RWPE2 (cell line): ENCODE measurements around the gene DNAJC27.

Experiments
- ATAC-seq: fragments of 200-7000 bp; cut with Tn5 transposase; 3 replicates; pipeline ENCODE4 v1.9.1; 2021; ENCODE audit warnings: low read depth
- DNase-seq: peaks from one replicate; pipeline ENCODE4 v3.0.0-alpha.2; 2020; ENCODE audit warnings: low spot score
- H3K27ac ChIP-seq: fragments of 450-650 bp; 2 replicates; pipeline ENCODE4 v1.5.1; 2017; ENCODE audit warnings: mild to moderate bottlenecking; ENCODE audit not compliant: poor library complexity, severe bottlenecking
- H3K27me3 ChIP-seq: fragments of 250-450 bp; sonication (Bioruptor Pico); 2 replicates; pipeline ENCODE4 v1.5.1; 2021; ENCODE audit warnings: mild to moderate bottlenecking, moderate library complexity; ENCODE audit not compliant: insufficient read depth, poor library complexity, severe bottlenecking
- H3K36me3 ChIP-seq: fragments of 250-450 bp; sonication (Bioruptor Pico); 2 replicates; pipeline ENCODE4 v1.5.1; 2020; ENCODE audit warnings: low read depth, mild to moderate bottlenecking, moderate library complexity
- H3K4me1 ChIP-seq: fragments of 250-450 bp; sonication (Bioruptor Pico); 2 replicates; pipeline ENCODE4 v1.5.1; 2021; ENCODE audit warnings: mild to moderate bottlenecking, moderate library complexity; ENCODE audit not compliant: insufficient read depth, poor library complexity, severe bottlenecking
- H3K4me3 ChIP-seq: fragments of 250-450 bp; sonication (Bioruptor Pico); 2 replicates; pipeline ENCODE4 v1.5.1; 2021; ENCODE audit warnings: mild to moderate bottlenecking, moderate library complexity; ENCODE audit not compliant: severe bottlenecking
- H3K9me3 ChIP-seq: fragments of 250-450 bp; sonication (Bioruptor Pico); 2 replicates; pipeline ENCODE4 v1.5.1; 2021; ENCODE audit warnings: mild to moderate bottlenecking, moderate library complexity; ENCODE audit not compliant: severe bottlenecking
- CTCF ChIP-seq: fragments of 450-650 bp; IDR thresholded peaks from one replicate; pipeline ENCODE4 v1.5.1; 2017; ENCODE audit warnings: mild to moderate bottlenecking, moderate library complexity; ENCODE audit not compliant: poor library complexity, severe bottlenecking

Gene DNAJC27

GRCh38 chr2:24899361-24899910 lies 72.3 kb downstream of the DNAJC27 start:
- Histone ChIP-seq H3K4me3 (no peak overlapping the region), H3K36me3 (peaks cover 4% of the 10 kb centered on the region), H3K9me3 (peaks cover 6% of the 10 kb centered on the region), H3K4me1 (no peaks in the 10 kb centered on the region), H3K27me3 (no peaks in the 10 kb centered on the region), H3K27ac (no peak overlapping the region)
- no peak for ATAC-seq
- no peak for TF ChIP-seq CTCF
- no peak for DNase-seq

GRCh38 chr2:24898122-24899109 lies 73.3 kb downstream of the DNAJC27 start:
- Histone ChIP-seq H3K4me3 (no peak overlapping the region), H3K36me3 (peaks cover 2% of the 10 kb centered on the region; the same call in 1 of the 2 replicates), H3K27ac (no peak overlapping the region), H3K27me3 (no peaks in the 10 kb centered on the region), H3K4me1 (no peaks in the 10 kb centered on the region), H3K9me3 (peaks cover 10% of the 10 kb centered on the region)
- ATAC-seq (no peak), DNase-seq (no peak)
- TF ChIP-seq CTCF, result no peak

- no peaks in the 10 kb centered on the region for H3K4me1 ChIP-seq
- no peak overlapping the region for H3K4me3 ChIP-seq
- ATAC-seq (no peak), DNase-seq (no peak)
- TF ChIP-seq CTCF, result no peak
- H3K27ac ChIP-seq, result no peak overlapping the region
- H3K27me3 ChIP-seq, result no peaks in the 10 kb centered on the region
- peaks cover 6% of the 10 kb centered on the region; the same call in 1 of the 2 replicates for H3K36me3 ChIP-seq
- peaks cover 10% of the 10 kb centered on the region for H3K9me3 ChIP-seq
These were observed 77.0 kb downstream of the DNAJC27 start for GRCh38 chr2:24894750-24895149.

- Histone ChIP-seq H3K4me3 (no peak overlapping the region), H3K27me3 (no peaks in the 10 kb centered on the region), H3K36me3 (peaks cover 6% of the 10 kb centered on the region; the same call in 1 of the 2 replicates), H3K9me3 (peaks cover 10% of the 10 kb centered on the region), H3K27ac (no peak overlapping the region), H3K4me1 (no peaks in the 10 kb centered on the region)
- DNase-seq (no peak), ATAC-seq (no peak)
- no peak for TF ChIP-seq CTCF
These were observed 77.8 kb downstream of the DNAJC27 start for GRCh38 chr2:24893934-24894333.
